T-helper 2 cell treated with Interferon-gamma antibody and Interleukin-4, amounts not matched to agents 100 ng/mL and 5 ng/mL, for 36 hours (primary cell): ENCODE results near the gene FBN3. TPM values are rescaled to one million over a fixed set of nuclear protein-coding genes. Genes with fewer than 3 reads are reported as not detected.
"Not testable (repeated sequence)": the region's sequence is repeated elsewhere in the genome, so short reads cannot be mapped to it uniquely, and the experiment has no call there.

Experiments
- intact Hi-C: fragments of 100-400 bp; cut with micrococcal nuclease; formaldehyde crosslinking; loops from one replicate; pipeline ENCODE4 v1.15.1; 2023
- total RNA-seq: library from RNA; stranded (reverse); gene quantifications from 2 replicates; pipeline ENCODE4 v1.2.3, GENCODE V29; 2022

FBN3 gene
- not detected in 2 replicates for total RNA-seq

DNA sequence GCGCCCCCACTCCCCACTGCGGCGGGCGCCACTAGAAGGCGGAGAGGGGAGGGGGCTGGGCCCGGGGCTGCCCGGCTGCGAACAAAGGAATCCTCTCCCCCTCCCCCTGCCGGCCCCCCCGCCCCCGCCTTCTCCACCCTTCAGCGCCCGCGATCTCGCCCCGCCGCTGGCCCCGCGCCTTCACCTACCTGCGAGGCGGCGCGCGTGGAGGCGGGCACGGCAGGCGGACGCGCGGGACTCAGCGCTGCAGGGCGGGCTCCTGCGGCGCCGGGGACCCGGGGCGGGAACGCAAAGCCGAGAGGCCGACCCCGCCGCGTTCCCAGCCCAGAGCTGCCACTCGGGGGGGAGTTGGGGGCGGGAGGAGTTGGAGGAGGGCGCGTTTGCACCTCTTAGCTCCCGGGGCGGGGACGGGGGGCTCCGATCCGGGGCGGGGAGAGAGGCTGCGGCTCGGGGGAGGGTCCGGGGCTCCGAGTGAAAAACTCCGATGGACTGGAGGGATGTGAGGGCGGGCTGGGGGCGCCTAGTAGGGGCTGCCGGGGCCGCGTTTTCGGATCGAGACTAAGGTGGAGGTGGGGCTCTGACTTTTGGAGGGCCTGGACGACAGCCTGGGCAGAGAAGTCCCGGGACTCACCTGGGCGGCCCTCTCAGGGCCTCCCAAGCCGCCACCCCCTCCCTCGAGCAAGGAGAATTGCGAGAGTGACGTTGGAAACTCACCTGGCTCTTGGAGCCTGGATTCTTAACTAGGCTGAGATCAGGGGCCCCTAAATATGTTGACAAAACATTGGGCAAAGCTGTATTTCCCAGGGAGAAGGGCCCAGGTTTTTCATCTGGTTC is at the start of gene FBN3:
TSS of gene FBN3 (minus strand) at position 332 of the 834 bp plus-strand sequence. CDS start 2,112 bp downstream, outside the sequence.
- intact Hi-C loops, result no loop called here

DNA sequence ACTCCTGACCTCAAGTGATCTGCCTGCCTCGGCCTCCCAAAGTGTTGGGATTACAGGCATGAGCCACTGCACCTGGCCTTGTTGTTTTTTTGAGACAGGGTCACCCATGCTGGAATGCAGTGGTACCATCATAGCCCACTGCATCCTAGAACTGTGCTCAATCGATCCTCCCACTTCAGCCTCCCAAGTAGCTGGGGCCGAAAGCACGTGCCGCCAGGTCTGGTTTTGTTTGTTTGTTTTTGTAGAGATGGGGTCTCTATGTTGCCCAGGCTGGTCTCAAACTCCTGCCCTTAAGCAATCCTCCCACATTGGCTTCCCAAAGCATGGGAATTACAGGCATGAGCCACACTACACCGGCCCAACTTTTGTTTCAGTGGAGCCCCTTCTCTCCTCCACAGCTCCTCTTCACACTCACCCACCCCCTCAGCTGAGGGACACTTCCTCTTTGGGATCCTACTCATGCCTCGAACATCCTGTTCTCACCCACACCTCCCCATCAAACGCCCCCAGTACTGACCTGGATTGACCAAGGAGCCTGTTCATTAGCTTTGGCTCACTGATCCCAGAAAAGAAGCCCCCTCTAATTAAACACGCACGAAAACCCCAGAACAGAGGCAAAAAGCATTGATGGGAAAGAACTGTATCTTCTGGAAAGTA is 47.0 kb upstream of the FBN3 start:
- intact Hi-C loops, result no loop called here

DNA sequence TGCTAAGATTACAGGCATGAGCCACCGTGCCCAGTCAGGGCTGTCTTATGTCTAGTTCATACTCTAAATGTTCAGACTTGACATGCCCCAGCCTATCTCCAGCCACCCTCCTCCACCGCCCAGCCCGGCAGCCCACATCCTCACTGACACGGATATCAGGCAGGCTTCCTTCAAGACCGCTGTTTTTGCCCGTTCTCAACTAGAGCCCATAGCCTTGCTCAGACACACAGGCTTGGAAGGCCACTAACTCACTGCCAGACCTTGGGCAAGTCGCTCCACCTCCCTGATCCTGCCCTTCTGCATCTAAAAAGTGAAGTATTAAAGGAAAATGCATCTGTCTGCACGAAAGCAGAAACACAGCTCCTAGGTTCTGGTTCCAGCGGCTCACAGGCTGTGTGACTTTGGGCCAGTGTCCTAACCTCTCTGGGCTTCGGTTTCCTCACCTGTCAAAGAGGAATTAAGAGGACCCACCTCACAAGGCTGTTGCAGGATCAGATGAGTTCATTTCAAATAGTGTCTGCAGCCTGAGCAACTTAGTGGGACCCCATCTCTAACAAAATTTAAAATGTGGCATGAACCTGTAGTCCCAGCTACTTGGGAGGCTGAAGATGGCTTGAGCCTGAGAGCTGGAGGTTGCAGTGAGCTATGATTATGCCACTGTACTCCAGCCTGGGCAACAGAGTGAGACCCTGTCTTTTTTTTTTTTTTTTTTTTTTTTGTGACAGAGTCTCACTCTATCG is 45.3 kb upstream of the FBN3 start:
- intact Hi-C loops, result loop anchor here (1.0 kb wide), 1 partner anchor 15 kb away; the partner anchor contains the start of gene CERS4

DNA sequence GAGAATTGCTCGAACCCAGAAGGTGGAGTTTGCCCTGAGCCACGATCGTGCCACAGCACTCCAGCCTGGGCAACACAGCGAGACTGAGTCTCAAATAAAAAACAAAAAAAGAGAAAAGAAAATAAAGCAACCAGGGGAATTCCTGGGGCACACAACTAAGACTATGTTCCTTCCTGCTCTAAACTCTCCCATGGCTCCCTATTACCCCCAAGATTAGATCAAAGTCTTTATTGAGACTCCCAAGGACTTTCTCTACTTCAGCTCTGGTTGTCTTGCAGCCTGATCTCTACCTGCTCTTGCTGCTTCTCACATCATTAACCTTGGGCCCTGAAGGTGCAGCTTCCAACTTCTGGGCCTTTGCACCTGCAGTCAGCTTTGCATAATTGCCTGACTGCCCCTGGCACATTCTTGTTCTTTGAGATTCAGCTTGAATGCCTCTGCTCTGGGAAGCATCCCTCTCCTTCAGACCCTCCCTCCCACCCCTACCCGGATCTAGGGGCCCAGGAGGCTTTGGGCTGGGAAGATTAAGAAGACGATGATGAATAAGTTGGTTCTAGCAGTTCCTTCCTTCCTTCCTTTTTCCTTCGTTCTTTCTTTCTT is 42.9 kb upstream of the FBN3 start:
- intact Hi-C loops, result no loop called here

DNA sequence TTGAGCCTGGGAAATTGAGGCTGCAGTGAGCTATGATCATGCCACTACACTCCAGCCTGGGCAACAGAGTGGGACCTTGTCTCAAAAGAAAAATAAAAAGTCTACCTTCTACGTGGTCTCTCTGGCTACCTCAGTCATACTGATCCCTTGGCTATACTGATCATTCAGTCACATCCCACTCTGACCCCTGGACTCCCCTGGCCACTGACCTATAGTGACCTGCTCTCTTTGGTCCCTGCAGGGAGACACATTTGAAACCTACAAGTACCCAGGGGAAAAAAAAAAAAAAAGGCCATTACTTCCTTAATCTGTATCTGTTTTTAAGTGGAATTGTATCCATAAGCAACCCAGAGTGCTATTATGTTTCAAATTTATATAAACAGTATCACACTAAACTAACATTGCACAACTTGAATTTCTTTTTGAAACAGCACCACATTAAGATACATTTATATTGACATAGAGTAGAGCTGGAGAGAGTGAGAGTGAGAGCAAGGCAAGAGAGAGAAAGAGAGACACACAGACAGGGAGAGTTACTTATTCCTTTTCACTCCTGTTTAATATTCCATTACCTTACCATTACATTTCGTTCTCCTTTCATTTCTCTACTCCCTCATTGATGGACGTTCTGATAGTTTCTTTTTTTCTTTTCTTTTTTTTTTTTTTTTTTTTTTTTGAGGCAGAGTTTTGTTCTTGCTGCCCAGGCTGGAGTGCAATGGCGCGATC is 36.1 kb upstream of the FBN3 start:
- intact Hi-C loops, result no loop called here

DNA sequence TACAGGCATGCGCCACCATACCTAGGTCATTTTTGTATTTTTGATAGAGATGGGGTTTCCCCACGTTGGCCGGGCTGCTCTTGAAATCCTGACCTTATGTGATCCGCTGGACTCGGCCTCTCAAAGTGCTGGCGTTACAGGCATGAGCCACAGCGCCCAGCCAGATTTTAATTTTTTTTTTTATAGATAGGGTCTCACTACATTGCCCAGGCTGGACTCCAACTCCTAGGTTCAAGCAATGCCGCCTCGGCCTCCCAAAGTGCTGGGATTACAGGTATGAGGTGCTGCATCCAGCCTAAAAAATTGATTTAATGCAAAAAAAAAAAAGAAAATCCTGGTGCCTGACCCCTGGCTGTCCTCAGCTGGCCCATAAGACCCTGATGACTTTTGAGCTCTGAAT is 34.9 kb upstream of the FBN3 start:
- intact Hi-C loops, result no loop called here

DNA sequence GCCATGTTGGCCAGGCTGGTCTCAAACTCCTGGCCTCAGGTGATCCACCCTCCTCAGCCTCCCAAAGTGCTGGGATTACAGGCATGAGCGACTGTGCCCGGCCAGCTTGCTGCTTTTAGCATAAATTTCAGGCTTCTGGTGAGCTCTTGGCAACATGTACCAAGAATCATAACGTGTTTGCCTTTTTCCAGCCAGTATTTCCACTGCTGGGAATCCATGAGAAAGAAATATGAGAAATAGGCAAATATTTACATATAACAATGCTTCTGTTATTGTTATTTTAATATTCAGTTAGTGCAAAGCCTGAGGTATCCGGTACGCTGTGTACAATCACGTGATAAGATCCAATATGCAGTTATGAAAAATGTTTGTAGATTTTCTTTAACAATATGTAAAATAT is 30.6 kb upstream of the FBN3 start:
- intact Hi-C loops, result no loop called here

DNA sequence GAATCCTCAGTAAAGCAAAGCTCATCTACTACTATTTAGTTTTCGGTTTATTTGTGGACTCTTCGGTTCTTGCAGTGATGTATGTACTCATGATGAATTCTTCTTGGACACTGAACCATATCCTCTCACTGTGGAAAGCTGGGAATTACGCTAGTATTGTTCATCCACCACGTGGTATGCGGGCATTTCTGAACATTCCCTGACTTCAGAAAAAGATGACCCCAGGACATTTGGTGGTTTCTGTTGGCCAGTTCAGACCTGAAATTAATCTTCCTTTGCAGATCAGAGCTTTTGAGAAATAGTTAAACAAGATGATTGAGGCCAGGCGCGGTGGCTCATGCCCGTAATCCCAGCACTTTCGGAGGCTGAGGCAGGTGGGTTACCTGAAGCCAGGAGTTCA is 25.3 kb upstream of the FBN3 start:
- intact Hi-C loops, result no loop called here

DNA sequence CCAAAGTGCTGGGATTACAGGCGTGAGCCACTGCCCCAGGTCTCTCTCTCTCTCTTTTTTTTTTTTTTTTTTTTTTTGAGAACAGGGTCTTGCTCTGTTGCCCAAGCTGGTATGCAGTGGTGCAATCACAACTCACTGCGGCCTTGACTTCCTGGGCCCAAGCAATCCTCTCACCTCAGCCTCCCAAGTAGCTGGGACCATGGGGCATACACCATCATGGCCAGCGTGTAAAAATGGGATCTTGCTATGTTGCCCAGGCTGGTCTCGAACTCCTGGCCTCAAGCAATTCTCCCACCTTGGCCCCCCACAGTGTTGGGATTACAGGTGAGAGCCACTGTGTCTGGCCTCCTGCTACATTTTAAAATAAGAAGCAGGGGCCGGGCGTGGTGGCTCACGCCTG is 19.1 kb upstream of the FBN3 start:
- intact Hi-C loops, result no loop called here

DNA sequence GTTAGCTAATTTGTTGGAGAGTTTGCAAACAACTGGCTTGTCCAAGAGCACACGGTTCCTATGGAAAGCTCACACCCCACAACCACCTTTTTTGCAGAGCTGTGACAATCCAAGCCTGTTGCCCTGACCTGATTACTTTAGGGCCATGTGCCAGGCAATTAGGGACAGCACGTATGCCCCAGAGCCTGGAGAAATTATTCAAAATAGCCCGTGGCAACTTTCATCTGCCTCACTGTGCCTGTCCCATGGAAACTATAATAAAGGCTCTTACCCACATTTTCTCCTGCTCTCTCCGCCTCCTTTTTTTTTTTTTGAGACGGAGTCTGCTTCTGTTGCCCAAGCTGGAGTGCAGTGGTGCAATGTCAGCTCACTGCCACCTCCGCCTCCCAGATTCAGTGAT is 18.6 kb upstream of the FBN3 start:
- intact Hi-C loops, result no loop called here

DNA sequence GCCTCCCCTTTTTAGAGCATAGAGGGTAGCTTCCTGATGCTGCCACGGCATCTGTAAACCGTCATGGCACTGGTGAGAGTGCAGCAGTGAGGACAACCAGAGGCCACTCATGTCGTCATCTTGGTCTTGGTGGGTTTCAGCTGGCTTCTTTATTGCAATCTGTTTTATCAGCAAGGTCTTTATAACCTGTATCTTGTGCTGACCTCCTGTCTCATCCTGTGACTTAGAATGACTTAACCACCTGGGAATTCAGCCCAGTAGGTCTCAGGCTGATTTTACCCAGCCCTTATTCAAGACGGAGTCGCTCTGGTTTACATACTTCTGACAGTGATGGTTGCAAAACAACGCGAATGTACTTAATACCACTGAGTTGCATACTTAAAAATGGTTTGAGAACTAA is 14.4 kb upstream of the FBN3 start:
- intact Hi-C loops, result no loop called here

DNA sequence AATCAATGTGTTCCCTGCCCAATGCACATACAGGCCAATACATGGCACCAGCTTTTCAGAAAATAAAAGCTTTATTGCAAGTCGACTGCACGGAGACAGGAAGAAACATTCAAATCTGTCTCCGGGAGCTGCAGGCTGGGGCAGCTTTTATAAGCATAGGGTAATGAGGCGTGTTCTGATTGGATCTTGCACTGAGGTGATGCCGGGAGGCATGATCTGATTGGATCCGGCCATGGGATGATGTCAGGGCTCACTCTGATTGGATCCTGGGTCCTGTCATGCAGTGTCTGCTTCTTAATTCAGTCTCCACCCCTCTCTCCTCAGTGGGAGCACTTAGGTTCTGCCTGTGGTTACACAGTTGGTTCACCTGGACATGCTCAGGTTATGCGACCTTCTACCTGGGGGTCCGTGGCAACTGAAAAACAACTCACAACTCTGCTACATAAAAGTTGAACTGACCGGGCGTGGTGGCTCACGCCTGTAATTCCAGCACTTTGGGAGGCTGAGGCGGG is 11.8 kb upstream of the FBN3 start:
- intact Hi-C loops, result no loop called here

DNA sequence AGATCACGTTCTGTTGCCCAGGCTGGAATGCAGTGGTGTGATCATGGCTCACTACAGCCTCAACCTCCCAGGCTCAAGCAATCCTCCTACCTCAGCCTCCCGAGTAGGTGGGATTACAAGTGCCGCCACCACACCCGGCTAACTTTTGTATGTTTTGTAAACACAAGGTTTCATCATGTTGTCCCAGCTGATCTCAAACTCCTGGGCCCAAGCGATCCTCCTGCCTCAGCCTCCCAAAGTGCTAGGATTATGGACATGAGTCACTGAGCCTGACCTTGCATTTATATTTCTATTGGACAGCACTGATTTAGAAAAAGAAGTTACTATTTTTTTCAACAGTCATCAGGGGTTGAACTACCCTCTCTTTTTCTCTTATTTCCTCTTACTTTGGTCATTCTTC is 9.9 kb upstream of the FBN3 start:
- intact Hi-C loops, result not testable (repeated sequence)

DNA sequence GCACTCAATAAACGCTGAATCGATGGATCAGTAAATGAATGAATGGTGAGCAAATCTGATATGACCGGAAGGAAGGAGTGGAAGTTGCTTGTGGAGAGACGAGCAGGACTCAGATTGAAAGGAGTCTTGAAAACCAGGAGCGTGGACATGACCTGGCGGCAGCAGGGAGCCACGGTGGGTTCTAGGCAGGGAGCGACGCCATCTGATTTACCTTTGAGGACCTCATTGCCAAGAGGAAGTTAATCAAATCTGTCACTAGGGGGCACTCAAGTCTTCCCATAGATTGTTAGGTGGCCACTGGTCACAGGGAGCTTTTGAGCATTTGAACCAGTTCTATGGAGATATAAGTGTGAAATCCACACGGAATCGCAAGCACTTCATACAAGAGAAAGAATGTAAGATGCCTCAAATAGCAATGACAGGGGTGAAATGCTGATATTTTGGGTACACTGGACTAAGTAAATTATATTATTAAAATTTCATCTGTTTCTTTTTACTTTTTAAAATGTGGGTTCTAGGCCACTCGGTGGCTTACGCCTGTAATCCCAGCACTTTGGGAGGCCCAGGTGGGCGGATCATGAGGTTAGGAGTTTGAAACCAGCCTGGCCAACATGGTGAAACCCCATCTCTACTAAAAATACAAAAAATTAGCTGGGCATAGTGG is 9.2 kb upstream of the FBN3 start:
- intact Hi-C loops, result loop anchor here (1.0 kb wide), 1 partner anchor 95 kb away; no protein-coding TSS in a partner anchor

DNA sequence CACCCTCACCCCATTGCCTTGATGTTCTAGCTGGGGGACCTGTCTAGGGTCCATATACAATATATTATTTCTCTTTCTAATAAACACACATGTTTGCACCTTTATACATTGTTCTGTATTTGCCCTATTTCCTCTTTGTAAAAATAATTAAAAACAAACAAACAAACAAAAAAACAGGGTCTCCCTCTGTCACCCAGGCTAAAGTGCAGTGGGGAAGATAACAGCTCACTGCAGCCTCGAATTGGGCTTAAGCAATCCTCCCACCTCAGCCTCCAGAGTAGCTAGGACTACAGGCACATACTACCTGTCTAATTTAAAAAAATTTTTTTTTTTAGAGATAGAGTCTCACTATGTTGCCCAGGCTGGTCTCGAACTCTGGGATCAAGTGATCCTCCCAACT is 5.9 kb upstream of the FBN3 start:
- intact Hi-C loops, result no loop called here

DNA sequence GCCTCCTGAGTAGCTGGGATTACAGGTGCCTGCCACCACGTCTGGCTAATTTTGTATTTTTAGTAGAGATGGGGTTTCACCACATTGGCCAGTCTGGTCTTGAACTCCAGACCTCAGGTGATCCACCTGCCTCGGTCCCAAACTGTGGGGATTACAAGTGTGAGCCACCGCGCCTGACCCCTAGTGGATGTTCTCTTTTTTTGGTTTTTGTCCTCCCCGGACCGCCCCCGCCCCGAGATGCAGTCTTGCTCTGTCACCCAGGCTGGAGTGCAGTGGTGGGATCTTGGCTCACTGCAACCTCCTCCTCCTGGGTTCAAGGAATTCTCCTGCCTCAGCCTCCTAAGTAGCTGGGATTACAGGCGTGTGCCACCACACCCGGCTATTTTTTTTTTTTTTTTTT is 4.6 kb upstream of the FBN3 start:
- intact Hi-C loops, result not testable (repeated sequence)

DNA sequence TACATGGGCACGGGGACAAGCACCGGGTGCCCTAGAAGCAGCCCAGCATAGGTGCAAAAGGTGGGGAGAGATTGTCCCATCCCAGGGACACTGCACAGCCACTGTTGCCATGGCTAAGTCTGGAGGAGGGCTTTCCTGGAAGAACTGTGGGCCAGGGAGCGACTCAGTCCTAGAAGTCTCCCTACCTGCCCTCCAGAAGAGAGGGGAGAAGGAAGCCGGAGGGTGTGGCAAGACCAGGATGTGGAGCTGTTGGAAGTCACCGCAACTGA is 2.3 kb upstream of the FBN3 start:
- intact Hi-C loops, result no loop called here

DNA sequence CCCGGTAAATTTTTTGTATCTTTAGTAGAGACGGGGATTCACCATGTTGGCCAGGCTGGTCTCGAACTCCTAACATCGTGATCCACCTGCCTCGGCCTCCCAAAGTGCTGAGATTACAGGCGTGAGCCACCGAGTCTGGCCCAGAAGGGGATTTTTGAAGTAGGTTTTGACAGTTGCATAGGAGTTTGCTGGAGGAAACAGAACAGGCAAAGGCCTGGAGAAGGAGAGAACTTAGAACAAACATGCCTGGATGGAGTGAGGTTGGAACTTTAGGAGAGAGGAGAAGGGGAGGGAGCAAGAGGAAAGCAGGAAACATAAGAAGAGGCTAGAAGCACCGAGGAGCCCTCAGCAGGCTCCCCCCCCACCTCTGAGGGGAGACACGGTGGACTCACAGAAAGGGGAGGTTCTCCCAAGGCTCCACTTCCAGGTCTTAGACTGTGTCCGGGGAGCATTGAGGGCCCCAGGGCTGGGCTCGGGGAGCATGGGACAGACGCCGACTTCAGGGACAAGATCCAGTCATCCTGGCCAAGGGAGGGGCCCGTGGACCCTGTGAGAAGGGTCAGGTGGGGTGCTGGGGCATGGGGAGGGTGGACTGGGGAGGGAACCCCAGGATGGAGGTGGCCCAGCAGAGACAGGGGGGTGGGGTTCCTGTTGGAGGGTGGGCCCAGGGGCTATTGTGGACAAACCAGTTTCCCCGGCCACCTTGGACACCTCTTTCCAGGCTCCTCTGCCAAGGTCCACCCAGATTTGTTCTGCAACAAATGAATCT is 1.8 kb upstream of the FBN3 start:
- intact Hi-C loops, result no loop called here

DNA sequence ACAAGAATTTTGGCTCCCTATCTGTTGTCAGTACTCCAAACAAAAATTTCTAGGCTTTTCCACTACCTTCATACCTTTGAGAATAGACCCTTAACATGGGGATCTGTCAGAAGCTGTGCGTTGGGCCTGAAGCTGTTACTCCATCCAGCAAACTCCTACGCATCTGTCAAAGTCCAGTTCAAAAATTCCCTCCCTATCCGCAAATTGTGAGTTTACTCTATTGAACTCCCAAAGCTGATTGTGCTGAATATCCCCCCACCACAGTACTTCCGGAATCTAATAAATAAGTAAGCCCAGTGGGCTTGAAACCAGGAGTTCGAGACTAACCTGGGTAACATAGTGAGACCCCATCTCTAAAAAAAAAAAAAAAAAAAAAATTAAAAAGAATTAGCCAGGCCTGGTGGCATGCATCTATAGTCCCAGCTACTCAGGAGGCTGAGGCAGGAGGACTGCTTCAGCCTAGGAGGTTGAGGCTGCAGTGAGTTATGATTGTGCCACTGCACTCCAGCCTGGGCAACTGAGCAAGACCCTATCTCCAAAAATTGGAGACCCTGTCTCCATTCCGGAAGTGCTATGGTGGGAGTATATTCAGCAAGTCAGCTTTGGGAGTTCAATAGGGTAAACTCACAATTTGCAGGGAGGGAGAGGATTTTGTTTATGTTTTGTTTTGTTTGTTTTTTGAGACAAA is 930 bp upstream of the FBN3 start:
- intact Hi-C loops, result no loop called here
